ENCODE measurements around the gene TAGAP.

DNA sequence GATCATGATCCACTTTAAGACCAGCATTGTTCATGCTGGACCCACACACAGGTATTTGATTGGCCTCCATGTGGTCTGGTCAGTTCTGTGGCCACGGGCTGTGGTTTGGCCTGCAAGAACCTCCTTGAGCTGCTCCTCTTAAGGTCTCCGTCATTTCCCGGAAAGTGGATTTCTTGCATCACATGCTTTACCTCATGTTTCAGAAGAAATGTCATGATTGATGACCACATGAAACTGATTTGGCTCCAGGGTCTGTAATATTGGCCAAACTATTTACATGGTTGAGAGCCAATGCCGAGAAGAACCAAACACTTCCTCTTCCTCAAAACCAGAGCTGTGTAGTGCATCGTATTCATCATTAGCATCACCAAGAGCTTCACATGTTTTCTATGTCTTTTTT, 31.6 kb downstream of the TAGAP start:
- TF ChIP-seq, protein P1, sequence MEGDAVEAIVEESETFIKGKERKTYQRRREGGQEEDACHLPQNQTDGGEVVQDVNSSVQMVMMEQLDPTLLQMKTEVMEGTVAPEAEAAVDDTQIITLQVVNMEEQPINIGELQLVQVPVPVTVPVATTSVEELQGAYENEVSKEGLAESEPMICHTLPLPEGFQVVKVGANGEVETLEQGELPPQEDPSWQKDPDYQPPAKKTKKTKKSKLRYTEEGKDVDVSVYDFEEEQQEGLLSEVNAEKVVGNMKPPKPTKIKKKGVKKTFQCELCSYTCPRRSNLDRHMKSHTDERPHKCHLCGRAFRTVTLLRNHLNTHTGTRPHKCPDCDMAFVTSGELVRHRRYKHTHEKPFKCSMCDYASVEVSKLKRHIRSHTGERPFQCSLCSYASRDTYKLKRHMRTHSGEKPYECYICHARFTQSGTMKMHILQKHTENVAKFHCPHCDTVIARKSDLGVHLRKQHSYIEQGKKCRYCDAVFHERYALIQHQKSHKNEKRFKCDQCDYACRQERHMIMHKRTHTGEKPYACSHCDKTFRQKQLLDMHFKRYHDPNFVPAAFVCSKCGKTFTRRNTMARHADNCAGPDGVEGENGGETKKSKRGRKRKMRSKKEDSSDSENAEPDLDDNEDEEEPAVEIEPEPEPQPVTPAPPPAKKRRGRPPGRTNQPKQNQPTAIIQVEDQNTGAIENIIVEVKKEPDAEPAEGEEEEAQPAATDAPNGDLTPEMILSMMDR (IDR thresholded peaks at IDR 0.05) = no peak
- TF ChIP-seq POLR2A (IDR thresholded peaks at IDR 0.05) = no peak

All from adrenal gland (tissue), 5 donors.